Ishikawa (cell line): Measurements from ENCODE around the gene OSCAR.

Source experiments
- EP300 ChIP-seq: IDR thresholded peaks from 2 replicates; pipeline ENCODE4 v1.6.1; 2012; ENCODE audit warnings: borderline replicate concordance
- ZBTB7A ChIP-seq: IDR thresholded peaks from 2 replicates; pipeline ENCODE4 v1.6.1; 2012; ENCODE audit warnings: low read depth

GRCh38 chr19:54142166-54142780, 41.7 kb upstream of the OSCAR start:
- TF ChIP-seq EP300 (no peak), ZBTB7A (no peak)
